Measurements from ENCODE around the gene WRNIP1.

- peak; percentile 17; the same call in 1 of the 2 replicates for TF ChIP-seq FOS (IDR thresholded peaks at IDR 0.05; ENCODE audit: low read depth, low read length)
- no peak for TF ChIP-seq BHLHE40 (IDR thresholded peaks at IDR 0.05; ENCODE audit: low read depth, low read length)
- TF ChIP-seq, protein P1, sequence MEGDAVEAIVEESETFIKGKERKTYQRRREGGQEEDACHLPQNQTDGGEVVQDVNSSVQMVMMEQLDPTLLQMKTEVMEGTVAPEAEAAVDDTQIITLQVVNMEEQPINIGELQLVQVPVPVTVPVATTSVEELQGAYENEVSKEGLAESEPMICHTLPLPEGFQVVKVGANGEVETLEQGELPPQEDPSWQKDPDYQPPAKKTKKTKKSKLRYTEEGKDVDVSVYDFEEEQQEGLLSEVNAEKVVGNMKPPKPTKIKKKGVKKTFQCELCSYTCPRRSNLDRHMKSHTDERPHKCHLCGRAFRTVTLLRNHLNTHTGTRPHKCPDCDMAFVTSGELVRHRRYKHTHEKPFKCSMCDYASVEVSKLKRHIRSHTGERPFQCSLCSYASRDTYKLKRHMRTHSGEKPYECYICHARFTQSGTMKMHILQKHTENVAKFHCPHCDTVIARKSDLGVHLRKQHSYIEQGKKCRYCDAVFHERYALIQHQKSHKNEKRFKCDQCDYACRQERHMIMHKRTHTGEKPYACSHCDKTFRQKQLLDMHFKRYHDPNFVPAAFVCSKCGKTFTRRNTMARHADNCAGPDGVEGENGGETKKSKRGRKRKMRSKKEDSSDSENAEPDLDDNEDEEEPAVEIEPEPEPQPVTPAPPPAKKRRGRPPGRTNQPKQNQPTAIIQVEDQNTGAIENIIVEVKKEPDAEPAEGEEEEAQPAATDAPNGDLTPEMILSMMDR (conservative IDR thresholded peaks at IDR 0.05; ENCODE audit: low read depth, low read length): peak; percentile 96
- TF ChIP-seq POLR2A (IDR thresholded peaks at IDR 0.05; ENCODE audit: low read depth, low read length): peak; percentile 76
- TF ChIP-seq RAD21 (IDR thresholded peaks at IDR 0.05; ENCODE audit: low read length): peak; percentile 97
- peak; percentile 33; the same call in 1 of the 2 replicates for TF ChIP-seq MAZ (IDR thresholded peaks at IDR 0.05; ENCODE audit: borderline replicate concordance, low read depth, low read length)
- TF ChIP-seq USF2 (IDR thresholded peaks at IDR 0.05; ENCODE audit: low read depth, low read length): no peak
Observed at GRCh38 chr6:2790588-2791449, 25.6 kb downstream of the WRNIP1 start.

All from IMR-90 (cell line).